DOHH2 (cell line): ENCODE results near the gene TNPO3.
"Not testable (repeated sequence)": the region's sequence is repeated elsewhere in the genome, so short reads cannot be mapped to it uniquely, and the experiment has no call there.

Experiments
- H3F3A ChIP-seq: fragments of 200-600 bp; sonication (generic), shearing (Covaris generic); 2 replicates; pipeline ENCODE4 v1.6.0; 2016; ENCODE audit warnings: antibody characterized with exemption, mild to moderate bottlenecking; ENCODE audit not compliant: control insufficient read depth, insufficient read depth
- H3K27ac ChIP-seq: fragments of 200-600 bp; sonication (generic); 2 replicates; pipeline ENCODE4 v1.5.1; 2014; ENCODE audit warnings: low read depth, mild to moderate bottlenecking, low read length, moderate library complexity
- H3K27me3 ChIP-seq: fragments of 200-600 bp; sonication (generic); 2 replicates; pipeline ENCODE4 v1.6.1; 2014; ENCODE audit warnings: mild to moderate bottlenecking, low read length, mixed read lengths; ENCODE audit not compliant: control insufficient read depth
- H3K36me3 ChIP-seq: fragments of 200-600 bp; sonication (generic); 2 replicates; pipeline ENCODE4 v1.6.1; 2014; ENCODE audit warnings: mild to moderate bottlenecking, low read length, moderate library complexity, mixed read lengths; ENCODE audit not compliant: control insufficient read depth
- H3K4me1 ChIP-seq: fragments of 200-600 bp; sonication (generic); 2 replicates; pipeline ENCODE4 v1.6.1; 2014; ENCODE audit warnings: mild to moderate bottlenecking, low read length, mixed read lengths; ENCODE audit not compliant: control insufficient read depth
- H3K4me2 ChIP-seq: fragments of 200-600 bp; sonication (generic); 2 replicates; pipeline ENCODE4 v1.6.0; 2014; ENCODE audit warnings: mild to moderate bottlenecking, low read length, moderate library complexity
- H3K4me3 ChIP-seq: fragments of 200-600 bp; sonication (generic); 2 replicates; pipeline ENCODE4 v1.5.1; 2014; ENCODE audit warnings: mild to moderate bottlenecking, low read length, mixed read lengths
- H3K79me2 ChIP-seq: fragments of 200-600 bp; sonication (generic); 2 replicates; pipeline ENCODE4 v1.6.1; 2014; ENCODE audit warnings: mild to moderate bottlenecking, low read length, mixed read lengths; ENCODE audit not compliant: control insufficient read depth
- H3K9me2 ChIP-seq: fragments of 200-600 bp; sonication (generic); replicated peaks from 2 replicates; pipeline ENCODE4 v1.6.1; 2014; ENCODE audit warnings: mild to moderate bottlenecking, low read length, mixed read lengths; ENCODE audit not compliant: control insufficient read depth
- H3K9me3 ChIP-seq: fragments of 200-600 bp; sonication (generic); 2 replicates; pipeline ENCODE4 v1.6.1; 2014; ENCODE audit warnings: antibody characterized with exemption, low read length, mixed read lengths; ENCODE audit not compliant: control insufficient read depth, insufficient read depth
- H4K20me1 ChIP-seq: fragments of 200-600 bp; sonication (generic); 2 replicates; pipeline ENCODE4 v1.6.0; 2014; ENCODE audit warnings: low read depth, mild to moderate bottlenecking, antibody characterized with exemption, low read length, moderate library complexity; ENCODE audit not compliant: control insufficient read depth, insufficient read depth
- CTCF ChIP-seq: fragments of 200-600 bp; sonication (generic); IDR thresholded peaks from one replicate; pipeline ENCODE4 v1.5.1; 2014; ENCODE audit warnings: antibody characterized with exemption, mild to moderate bottlenecking, low read depth, low read length; ENCODE audit not compliant: poor library complexity, severe bottlenecking
- EZH2phosphoT487 ChIP-seq: fragments of 200-600 bp; sonication (generic); IDR thresholded peaks from 2 replicates; pipeline ENCODE4 v1.6.1; 2017; ENCODE audit warnings: borderline replicate concordance, mild to moderate bottlenecking, antibody characterized with exemption, low read length, moderate library complexity, mixed read lengths

Gene TNPO3

GRCh38 chr7:128915271-128915819 lies 139.6 kb downstream of the TNPO3 start:
- Histone ChIP-seq H3K27ac (no peak overlapping the region), H3K36me3 (no peaks in the 10 kb centered on the region), H3F3A (no peaks in the 10 kb centered on the region), H3K27me3 (peaks cover 44% of the 10 kb centered on the region), H3K9me2 (no peaks in the 10 kb centered on the region), H3K4me3 (no peak overlapping the region), H4K20me1 (no peaks in the 10 kb centered on the region), H3K4me1 (peaks cover 10% of the 10 kb centered on the region), H3K4me2 (no peak overlapping the region), H3K9me3 (no peaks in the 10 kb centered on the region), H3K79me2 (no peaks in the 10 kb centered on the region)
- TF ChIP-seq EZH2phosphoT487, result peak; percentile 96
- TF ChIP-seq CTCF, result no peak

GRCh38 chr7:128914566-128915151 lies 140.3 kb downstream of the TNPO3 start:
- no peak overlapping the region for H3K4me2 ChIP-seq
- H3K9me2 ChIP-seq, result no peaks in the 10 kb centered on the region
- peaks cover 7% of the 10 kb centered on the region for H3K4me1 ChIP-seq
- TF ChIP-seq CTCF (no peak), EZH2phosphoT487 (peak; percentile 82; the same call in 1 of the 2 replicates)
- H3K36me3 ChIP-seq, result no peaks in the 10 kb centered on the region
- no peaks in the 10 kb centered on the region for H3F3A ChIP-seq
- H3K27me3 ChIP-seq, result peaks cover 42% of the 10 kb centered on the region
- no peak overlapping the region for H3K27ac ChIP-seq
- H3K79me2 ChIP-seq, result no peaks in the 10 kb centered on the region
- H4K20me1 ChIP-seq, result no peaks in the 10 kb centered on the region
- H3K4me3 ChIP-seq, result no peak overlapping the region
- no peaks in the 10 kb centered on the region for H3K9me3 ChIP-seq

GRCh38 chr7:128913870-128914565 lies 140.9 kb downstream of the TNPO3 start:
- Histone ChIP-seq H3F3A (no peaks in the 10 kb centered on the region), H3K79me2 (no peaks in the 10 kb centered on the region), H3K9me2 (no peaks in the 10 kb centered on the region), H3K9me3 (no peaks in the 10 kb centered on the region), H3K36me3 (no peaks in the 10 kb centered on the region), H3K4me3 (no peak overlapping the region), H3K4me2 (no peak overlapping the region), H3K4me1 (peaks cover under 1% of the 10 kb centered on the region; the same call in 1 of the 2 replicates), H4K20me1 (no peaks in the 10 kb centered on the region), H3K27me3 (peaks cover 48% of the 10 kb centered on the region), H3K27ac (no peak overlapping the region)
- TF ChIP-seq CTCF, result no peak
- no peak for TF ChIP-seq EZH2phosphoT487

GRCh38 chr7:128912709-128913495 lies 142.0 kb downstream of the TNPO3 start:
- peaks cover 50% of the 10 kb centered on the region for H3K27me3 ChIP-seq
- not testable (repeated sequence) for H4K20me1 ChIP-seq, H3K79me2 ChIP-seq, H3K36me3 ChIP-seq, H3K9me2 ChIP-seq, H3K27ac ChIP-seq, H3F3A ChIP-seq, H3K4me3 ChIP-seq, H3K4me1 ChIP-seq, H3K9me3 ChIP-seq, H3K4me2 ChIP-seq
